Esophagus squamous epithelium (tissue), 5 donors: Measurements from ENCODE around the gene KMT5B. TPM values are rescaled to one million over a fixed set of nuclear protein-coding genes. Genes with fewer than 3 reads are reported as not detected.

Experiments
- DNase-seq: peaks from one replicate; lab custom pipeline; 2025; lab: John Stamatoyannopoulos, UW
- H3K27ac ChIP-seq, 4 donors: fragments of 200-600 bp; sonication (generic); one replicate each; pipeline ENCODE4 v1.5.1; 2016 to 2019; ENCODE audit warnings: mild to moderate bottlenecking in 1 of 4
- H3K27me3 ChIP-seq, 4 donors: fragments of 200-600 bp; sonication (generic); 1 replicate in 3 of 4; 2 replicates in 1 of 4; pipeline versions ENCODE4 v1.5.1 to v1.6.0; 2017 to 2021; ENCODE audit warnings: antibody characterized with exemption in 1 of 4
- H3K36me3 ChIP-seq, 3 donors: fragments of 200-600 bp; sonication (generic); one replicate each; pipeline ENCODE4 v1.5.1; 2016 to 2019
- H3K4me1 ChIP-seq, 3 donors: fragments of 200-600 bp; sonication (generic); one replicate each; pipeline ENCODE4 v1.5.1; 2017 to 2019
- H3K4me3 ChIP-seq, 4 donors: fragments of 200-600 bp; sonication (generic); 1 replicate in 3 of 4; 2 replicates in 1 of 4; pipeline ENCODE4 v1.5.1; 2016 to 2019; ENCODE audit warnings: mild to moderate bottlenecking in 2 of 4, moderate library complexity in 1 of 4
- H3K9me3 ChIP-seq, 3 donors: fragments of 200-600 bp; sonication (generic); one replicate each; pipeline ENCODE4 v1.5.1; 2016 to 2019
- CTCF ChIP-seq, 6 experiments: fragments of 450-650 bp in 4 of 6; fragments of 200-600 bp in 2 of 6; sonication (generic) in 2 of 6; IDR thresholded peaks; one replicate each; pipeline ENCODE4 v1.5.1; 2016 to 2019; ENCODE audit warnings: antibody characterized with exemption in 6 of 6, mild to moderate bottlenecking in 4 of 6, moderate library complexity in 4 of 6
- POLR2A ChIP-seq, 4 donors: fragments of 450-650 bp; IDR thresholded peaks; one replicate each; pipeline ENCODE4 v1.6.1; 2017; ENCODE audit warnings: antibody characterized with exemption in 4 of 4, mild to moderate bottlenecking in 4 of 4, moderate library complexity in 3 of 4
- WGBS, 2 donors: methylation state at CpG; one replicate each; pipeline ENCODE4 v1.1.5; 2018; 5-methylcytosine and 5-hydroxymethylcytosine counted together
- intact Hi-C: fragments of 100-400 bp; cut with DNase I; formaldehyde crosslinking; loops from one replicate; pipeline ENCODE4 v1.15.0; 2022
- total RNA-seq, 4 donors: library from RNA; depleted of rRNA; stranded (reverse); fragments of >200 nt; gene quantifications; one replicate each; pipeline ENCODE4 v1.1.0, GENCODE V29; 2016
- donor health status: DM: yes; HTN: yes; CAD: no.

Gene KMT5B
- total RNA-seq, 4 donors from 2014 or later = 18.4 to 37.6 (median 21.9) TPM

DNA sequence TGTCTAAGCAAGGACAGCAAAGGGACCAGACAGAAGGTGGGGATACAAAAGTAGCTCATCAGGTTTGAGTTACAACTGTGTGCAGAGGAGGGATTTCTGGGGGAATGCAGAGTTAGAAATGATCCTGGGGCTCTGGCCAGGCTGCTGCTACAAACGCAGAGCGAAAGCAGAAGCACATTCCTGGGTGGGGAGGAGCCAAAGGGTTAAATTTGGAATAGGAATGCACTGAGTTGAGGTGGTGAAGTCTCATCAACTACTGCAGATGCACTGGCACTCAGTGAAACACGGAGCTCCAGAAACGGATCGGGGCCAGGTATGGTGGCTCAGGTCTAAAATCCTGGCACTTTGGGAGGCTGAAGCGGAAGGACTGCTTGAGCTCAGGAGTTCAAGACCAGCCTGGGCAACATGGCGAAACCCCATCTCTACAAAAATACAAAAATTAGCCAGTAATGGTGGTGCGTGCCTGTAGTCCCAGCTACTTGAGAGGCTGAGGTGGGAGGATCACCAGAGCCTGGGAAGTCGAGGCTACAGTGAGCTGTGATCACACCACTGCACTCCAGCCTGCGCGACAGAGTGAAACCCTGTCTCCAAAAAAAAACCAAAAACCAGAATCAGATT, 95.1 kb downstream of the KMT5B start:
- no peak for DNase-seq
- Histone ChIP-seq H3K4me3 (peak overlapping the region in 1 of 4 donors; percentile 89), H3K9me3 (no peaks in the 10 kb centered on the region), H3K27ac (peak overlapping the region in 3 of 4 donors; percentile 79 to 98 (median 79)), H3K36me3 (no peaks in the 10 kb centered on the region), H3K27me3 (no peaks in the 10 kb centered on the region), H3K4me1 (peaks cover 10 to 66% (median 14%) of the 10 kb centered on the region in 3 donors)
- 89 to 91% methylated on average over 11 of the region's 11 CpGs for WGBS, 2 donors
- TF ChIP-seq POLR2A (IDR thresholded peaks at IDR 0.05) = no peak
- TF ChIP-seq CTCF (IDR thresholded peaks at IDR 0.05) = no peak
- intact Hi-C loops = no loop called here

GRCh38 chr11:68116974-68117373, 96.1 kb downstream of the KMT5B start:
- Histone ChIP-seq H3K27ac (peak overlapping the region in 1 of 4 donors; percentile 98), H3K4me3 (no peak overlapping the region), H3K36me3 (no peaks in the 10 kb centered on the region), H3K9me3 (no peaks in the 10 kb centered on the region), H3K27me3 (no peaks in the 10 kb centered on the region), H3K4me1 (peaks cover 7 to 62% (median 10%) of the 10 kb centered on the region in 3 donors)
- no peak for DNase-seq
- TF ChIP-seq CTCF (IDR thresholded peaks at IDR 0.05) (no peak), POLR2A (IDR thresholded peaks at IDR 0.05) (no peak)
- WGBS, 2 donors = 62 to 80% methylated on average over 3 of the region's 3 CpGs
- intact Hi-C loops = no loop called here

DNA sequence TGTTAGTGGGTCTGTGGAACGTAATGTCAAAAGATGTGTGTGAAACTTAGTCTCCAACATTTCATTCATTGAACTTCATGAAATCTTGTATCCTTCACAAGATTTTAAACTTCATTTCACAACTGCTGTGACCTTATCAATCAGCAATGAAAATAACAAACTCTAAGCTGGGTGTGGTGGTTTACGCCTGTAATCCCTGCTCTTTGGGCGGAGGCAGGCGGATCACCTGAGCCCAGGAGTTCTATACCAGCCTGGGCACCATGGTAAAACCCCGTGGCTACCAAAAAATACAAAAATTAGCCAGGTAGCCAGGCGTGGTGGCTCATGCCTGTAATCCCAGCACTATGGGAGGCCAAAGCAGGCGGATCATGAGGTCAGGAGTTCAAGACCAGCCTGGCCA, 97.0 kb downstream of the KMT5B start:
- intact Hi-C loops = no loop called here
- Histone ChIP-seq H3K9me3 (no peaks in the 10 kb centered on the region), H3K27me3 (no peaks in the 10 kb centered on the region), H3K27ac (peak overlapping the region in 2 of 4 donors; percentile 8 to 33), H3K4me1 (peaks cover 4 to 56% (median 7%) of the 10 kb centered on the region in 3 donors), H3K4me3 (no peak overlapping the region), H3K36me3 (no peaks in the 10 kb centered on the region)
- DNase-seq = no peak
- WGBS, 2 donors = 73 to 83% methylated on average over 4 to 7 of the region's 7 CpGs
- no peak for TF ChIP-seq CTCF (IDR thresholded peaks at IDR 0.05)
- TF ChIP-seq POLR2A (IDR thresholded peaks at IDR 0.05) = no peak

GRCh38 chr11:68115285-68115684, 97.8 kb downstream of the KMT5B start:
- intact Hi-C loops = no loop called here
- DNase-seq = no peak
- TF ChIP-seq CTCF (IDR thresholded peaks at IDR 0.05) (no peak), POLR2A (IDR thresholded peaks at IDR 0.05) (peak in 1 of 4 donors; percentile 27)
- Histone ChIP-seq H3K4me1 (peaks cover 2 to 54% (median 7%) of the 10 kb centered on the region in 3 donors), H3K27ac (peak overlapping the region in 1 of 4 donors; percentile 33), H3K27me3 (no peaks in the 10 kb centered on the region), H3K4me3 (no peak overlapping the region), H3K36me3 (no peaks in the 10 kb centered on the region), H3K9me3 (no peaks in the 10 kb centered on the region)
- WGBS, 2 donors = 73 to 86% methylated on average over 1 of the region's 1 CpG

GRCh38 chr11:68113986-68114385, 99.1 kb downstream of the KMT5B start:
- Histone ChIP-seq H3K4me1 (peaks cover 0 to 41% (median 0%) of the 10 kb centered on the region in 3 donors), H3K36me3 (no peaks in the 10 kb centered on the region), H3K4me3 (no peak overlapping the region), H3K27me3 (no peaks in the 10 kb centered on the region), H3K9me3 (no peaks in the 10 kb centered on the region), H3K27ac (peak overlapping the region in 3 of 4 donors; percentile 9 to 62 (median 58))
- no peak for DNase-seq
- WGBS, 2 donors = 60 to 73% methylated on average over 3 of the region's 3 CpGs
- no peak for TF ChIP-seq CTCF (IDR thresholded peaks at IDR 0.05)
- TF ChIP-seq POLR2A (IDR thresholded peaks at IDR 0.05) = no peak
- intact Hi-C loops = no loop called here
